T-helper 1 cell (primary cell): ENCODE results near the gene ZNF107.
"Not testable (repeated sequence)": the region's sequence is repeated elsewhere in the genome, so short reads cannot be mapped to it uniquely, and the experiment has no call there.

ENCODE experiments used
- DNase-seq, 5 donors: peaks; one replicate each; pipeline ENCODE4 v3.0.0-alpha.2; 2012 to 2020

The ZNF107 gene

GRCh38 chr7:64736575-64736974 is 70.6 kb downstream of the ZNF107 start:
- no peak for DNase-seq

DNA sequence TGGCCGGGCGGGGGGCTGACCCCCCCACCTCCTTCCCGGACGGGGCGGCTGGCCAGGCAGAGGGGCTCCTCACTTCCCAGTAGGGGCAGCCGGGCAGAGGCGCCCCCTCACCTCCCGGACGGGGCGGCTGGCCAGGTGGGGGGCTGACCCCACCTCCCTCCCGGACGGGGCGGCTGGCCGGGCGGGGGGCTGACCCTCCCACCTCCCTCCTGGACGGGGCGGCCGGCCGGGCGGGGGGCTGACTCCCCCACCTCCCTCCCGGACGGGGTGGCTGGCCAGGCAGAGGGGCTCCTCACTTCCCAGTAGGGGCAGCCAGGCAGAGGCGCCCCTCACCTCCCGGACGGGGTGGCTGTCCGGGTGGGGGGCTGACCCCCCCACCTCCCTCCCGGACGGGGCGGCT is 72.5 kb downstream of the ZNF107 start:
- not testable (repeated sequence) for DNase-seq

DNA sequence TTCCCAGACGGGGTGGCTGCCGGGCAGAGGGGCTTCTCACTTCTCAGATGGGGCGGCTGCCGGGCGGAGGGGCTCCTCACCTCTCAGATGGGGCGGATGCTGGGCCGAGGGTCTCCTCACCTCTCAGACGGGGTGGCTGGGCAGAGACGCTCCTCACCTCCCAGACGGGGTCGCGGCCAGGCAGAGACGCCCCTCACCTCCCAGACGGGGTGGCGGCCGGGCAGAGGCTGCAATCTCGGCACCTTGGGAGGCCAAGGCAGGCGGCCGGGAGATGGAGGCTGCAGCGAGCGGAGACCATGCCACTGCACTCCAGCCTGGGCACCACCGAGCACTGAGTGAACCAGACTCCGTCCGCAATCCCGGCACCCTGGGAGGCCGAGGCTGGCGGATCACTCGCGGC is 73.0 kb downstream of the ZNF107 start:
- not testable (repeated sequence) for DNase-seq

- DNase-seq = no peak
These were observed 78.7 kb downstream of the ZNF107 start for GRCh38 chr7:64744680-64745079.

DNA sequence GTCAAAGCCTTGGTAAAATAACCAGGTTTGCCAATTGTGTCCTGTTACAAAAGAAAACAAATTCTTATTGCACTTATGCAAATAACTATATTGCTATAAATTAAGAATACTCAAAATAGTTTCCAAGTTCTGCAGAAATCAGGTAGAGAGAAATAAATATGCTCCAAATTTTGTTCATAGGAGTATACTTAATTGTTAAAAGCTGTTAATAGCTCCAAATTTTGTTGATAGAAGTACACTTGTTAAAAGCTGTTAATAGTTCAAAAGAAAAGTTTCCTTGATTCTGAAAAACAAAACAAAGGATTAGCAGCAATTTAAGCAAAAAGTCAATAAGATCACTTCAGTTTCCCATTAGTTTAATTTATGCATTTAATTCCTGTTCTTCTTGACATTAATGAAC is 81.9 kb downstream of the ZNF107 start:
- no peak for DNase-seq

- DNase-seq = no peak
These were observed 87.1 kb downstream of the ZNF107 start for GRCh38 chr7:64753032-64753431.

- no peak for DNase-seq
These were observed 89.9 kb downstream of the ZNF107 start for GRCh38 chr7:64755865-64756264.

DNA sequence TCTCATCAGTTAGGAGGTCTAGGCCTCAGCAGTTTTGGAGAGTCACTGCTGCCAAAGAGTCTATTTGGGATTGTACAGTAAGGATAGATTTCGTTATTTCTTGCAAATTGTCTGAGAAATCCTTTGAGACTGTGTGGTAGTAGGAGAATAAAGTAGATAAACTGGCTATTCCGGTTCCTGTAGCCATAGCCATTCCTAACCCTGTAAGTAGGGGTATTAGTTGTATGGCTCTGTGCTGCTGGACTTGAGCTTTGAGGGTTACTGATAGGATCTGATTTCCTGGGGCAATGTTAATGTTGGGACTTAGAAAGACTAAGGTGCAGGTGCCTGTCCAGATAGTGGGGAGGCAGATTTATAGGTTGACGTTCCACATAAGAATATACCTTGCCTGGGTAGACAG is 92.2 kb downstream of the ZNF107 start:
- no peak for DNase-seq
